WI38 (cell line): ENCODE results near the gene MXD4.

Experiments used
- H3K4me3 ChIP-seq: 2 replicates; pipeline ENCODE4 v1.5.1; 2011; ENCODE audit warnings: low read depth, mild to moderate bottlenecking, control low read depth, low read length
- TF ChIP-seq, protein P1 (sequence below): IDR thresholded peaks from 2 replicates; pipeline ENCODE4 v1.5.1; 2012; ENCODE audit warnings: low read depth, mild to moderate bottlenecking, control low read depth, low read length

MXD4 gene

GRCh38 chr4:2250357-2251072 lies 11.4 kb downstream of the MXD4 start:
- H3K4me3 ChIP-seq = no peak overlapping the region
- TF ChIP-seq, protein P1, sequence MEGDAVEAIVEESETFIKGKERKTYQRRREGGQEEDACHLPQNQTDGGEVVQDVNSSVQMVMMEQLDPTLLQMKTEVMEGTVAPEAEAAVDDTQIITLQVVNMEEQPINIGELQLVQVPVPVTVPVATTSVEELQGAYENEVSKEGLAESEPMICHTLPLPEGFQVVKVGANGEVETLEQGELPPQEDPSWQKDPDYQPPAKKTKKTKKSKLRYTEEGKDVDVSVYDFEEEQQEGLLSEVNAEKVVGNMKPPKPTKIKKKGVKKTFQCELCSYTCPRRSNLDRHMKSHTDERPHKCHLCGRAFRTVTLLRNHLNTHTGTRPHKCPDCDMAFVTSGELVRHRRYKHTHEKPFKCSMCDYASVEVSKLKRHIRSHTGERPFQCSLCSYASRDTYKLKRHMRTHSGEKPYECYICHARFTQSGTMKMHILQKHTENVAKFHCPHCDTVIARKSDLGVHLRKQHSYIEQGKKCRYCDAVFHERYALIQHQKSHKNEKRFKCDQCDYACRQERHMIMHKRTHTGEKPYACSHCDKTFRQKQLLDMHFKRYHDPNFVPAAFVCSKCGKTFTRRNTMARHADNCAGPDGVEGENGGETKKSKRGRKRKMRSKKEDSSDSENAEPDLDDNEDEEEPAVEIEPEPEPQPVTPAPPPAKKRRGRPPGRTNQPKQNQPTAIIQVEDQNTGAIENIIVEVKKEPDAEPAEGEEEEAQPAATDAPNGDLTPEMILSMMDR = no peak

DNA sequence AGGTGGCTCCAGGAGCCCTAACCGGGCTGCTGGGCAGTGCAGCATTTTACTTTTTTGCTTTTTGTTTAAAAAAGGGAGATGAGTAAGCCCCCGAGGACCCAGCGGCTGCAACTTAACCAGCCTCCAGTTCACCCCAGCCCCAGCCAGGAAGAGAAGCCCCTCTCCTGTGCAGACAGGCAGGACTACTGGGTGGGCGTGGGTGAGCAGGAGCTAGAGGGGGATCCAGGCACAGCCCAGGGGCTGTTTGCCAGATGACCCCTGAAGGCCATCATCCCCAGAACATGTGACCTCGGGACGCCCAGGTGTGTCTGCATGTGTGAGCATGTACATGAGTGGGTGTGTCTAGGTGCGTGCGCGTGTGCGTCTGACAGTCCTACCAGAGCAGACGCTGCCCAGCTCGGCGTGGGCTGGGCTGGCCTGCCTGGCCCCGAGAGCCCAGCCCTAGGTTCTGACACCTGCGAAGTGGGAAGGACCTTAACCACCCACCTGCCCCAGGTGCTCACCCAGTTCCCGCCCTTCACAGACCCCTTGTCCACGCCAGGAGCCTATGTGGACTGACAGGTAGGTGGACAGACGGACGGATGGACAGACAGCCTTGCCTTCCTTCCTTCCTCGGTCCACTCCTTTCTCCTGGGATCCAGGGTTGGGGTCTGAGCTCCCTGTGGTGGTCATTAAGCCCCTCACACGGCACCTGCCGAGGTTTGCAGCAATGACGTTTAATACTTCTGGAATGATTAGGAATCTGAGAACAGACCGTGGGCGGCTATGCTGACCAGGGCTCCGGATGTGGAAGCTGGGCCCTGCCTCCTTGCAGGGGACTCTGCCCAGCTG lies 12.2 kb downstream of the MXD4 start:
- no peak overlapping the region for H3K4me3 ChIP-seq
- TF ChIP-seq, protein P1 = no peak

DNA sequence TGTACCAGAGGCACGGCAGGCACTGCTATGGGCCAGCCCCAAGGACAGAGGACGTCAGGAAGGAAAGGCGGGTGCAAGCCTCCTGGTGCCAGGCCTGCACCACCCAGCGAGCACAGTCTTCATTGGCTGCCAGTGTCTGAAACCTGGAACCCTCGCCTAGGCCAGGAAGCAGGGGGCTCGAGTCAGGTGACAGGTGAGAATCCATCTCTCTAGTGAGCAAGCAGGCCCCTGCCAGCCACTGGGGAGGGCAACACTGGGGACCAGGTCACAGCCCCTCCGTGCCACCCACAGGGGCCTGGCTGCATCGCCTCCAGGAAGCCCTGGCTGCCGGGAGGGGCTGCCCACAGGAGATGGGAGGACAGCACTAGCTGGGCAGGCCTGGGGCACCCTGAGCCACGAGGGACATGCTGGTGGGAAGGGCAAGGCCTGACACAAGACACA lies 13.1 kb downstream of the MXD4 start:
- no peak overlapping the region for H3K4me3 ChIP-seq
- TF ChIP-seq, protein P1 = no peak

GRCh38 chr4:2248044-2248780 lies 13.7 kb downstream of the MXD4 start:
- TF ChIP-seq, protein P1 = no peak
- H3K4me3 ChIP-seq = no peak overlapping the region

GRCh38 chr4:2247128-2248043 lies 14.5 kb downstream of the MXD4 start:
- no peak overlapping the region for H3K4me3 ChIP-seq
- TF ChIP-seq, protein P1 = no peak

DNA sequence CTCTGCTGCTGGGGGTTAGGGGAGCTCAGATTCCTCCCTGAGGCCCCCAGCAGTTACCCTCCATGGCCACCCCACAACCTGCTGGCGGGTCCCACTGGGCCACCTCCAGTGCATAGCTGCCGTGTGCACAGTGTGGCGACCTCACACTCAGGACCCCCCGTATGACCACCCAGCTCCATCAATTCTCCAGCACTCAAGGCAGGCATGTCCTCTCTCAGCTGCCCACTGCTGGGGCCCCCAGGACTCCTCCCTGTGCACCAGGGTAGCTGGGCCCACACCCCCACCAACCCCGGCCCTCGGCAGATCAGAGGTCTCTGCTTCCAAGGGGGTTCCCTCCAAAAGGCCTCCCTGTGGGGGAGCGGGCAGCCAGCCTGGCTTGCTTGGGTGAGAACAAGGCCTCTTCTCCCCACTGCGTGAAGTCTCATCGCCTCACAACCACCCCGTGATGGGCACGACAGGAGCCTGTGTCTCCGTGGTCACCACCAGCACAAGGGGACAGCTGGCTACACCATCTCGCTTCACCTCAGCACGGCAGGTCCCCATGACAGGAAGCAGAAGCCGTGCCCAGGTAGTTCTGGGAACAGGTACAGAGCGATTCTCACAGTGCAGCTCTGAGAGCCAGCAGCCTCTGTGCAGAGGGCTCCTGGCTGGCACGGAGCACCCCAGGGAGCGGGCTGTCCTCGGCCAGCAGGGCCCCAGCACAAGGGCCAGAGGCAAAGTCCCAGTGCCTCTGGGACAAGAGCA lies 15.4 kb downstream of the MXD4 start:
- no peak overlapping the region for H3K4me3 ChIP-seq
- TF ChIP-seq, protein P1 = no peak
